Esophagus squamous epithelium (tissue), 5 donors: ENCODE measurements around the gene HSF2BP. TPM values are rescaled to one million over a fixed set of nuclear protein-coding genes. Genes with fewer than 3 reads are reported as not detected.

Experiments used
- DNase-seq: peaks from one replicate; lab custom pipeline; 2025; lab: John Stamatoyannopoulos, UW
- H3K27ac ChIP-seq, 4 donors: fragments of 200-600 bp; sonication (generic); one replicate each; pipeline ENCODE4 v1.5.1; 2016 to 2019; ENCODE audit warnings: mild to moderate bottlenecking in 1 of 4
- H3K27me3 ChIP-seq, 4 donors: fragments of 200-600 bp; sonication (generic); 1 replicate in 3 of 4; 2 replicates in 1 of 4; pipeline versions ENCODE4 v1.5.1 to v1.6.0; 2017 to 2021; ENCODE audit warnings: antibody characterized with exemption in 1 of 4
- H3K36me3 ChIP-seq, 3 donors: fragments of 200-600 bp; sonication (generic); one replicate each; pipeline ENCODE4 v1.5.1; 2016 to 2019
- H3K4me1 ChIP-seq, 3 donors: fragments of 200-600 bp; sonication (generic); one replicate each; pipeline ENCODE4 v1.5.1; 2017 to 2019
- H3K4me3 ChIP-seq, 4 donors: fragments of 200-600 bp; sonication (generic); 1 replicate in 3 of 4; 2 replicates in 1 of 4; pipeline ENCODE4 v1.5.1; 2016 to 2019; ENCODE audit warnings: mild to moderate bottlenecking in 2 of 4, moderate library complexity in 1 of 4
- H3K9me3 ChIP-seq, 3 donors: fragments of 200-600 bp; sonication (generic); one replicate each; pipeline ENCODE4 v1.5.1; 2016 to 2019
- CTCF ChIP-seq, 6 experiments: fragments of 450-650 bp in 4 of 6; fragments of 200-600 bp in 2 of 6; sonication (generic) in 2 of 6; IDR thresholded peaks; one replicate each; pipeline ENCODE4 v1.5.1; 2016 to 2019; ENCODE audit warnings: antibody characterized with exemption in 6 of 6, mild to moderate bottlenecking in 4 of 6, moderate library complexity in 4 of 6
- POLR2A ChIP-seq, 4 donors: fragments of 450-650 bp; IDR thresholded peaks; one replicate each; pipeline ENCODE4 v1.6.1; 2017; ENCODE audit warnings: antibody characterized with exemption in 4 of 4, mild to moderate bottlenecking in 4 of 4, moderate library complexity in 3 of 4
- WGBS, 2 donors: methylation state at CpG; one replicate each; pipeline ENCODE4 v1.1.5; 2018; 5-methylcytosine and 5-hydroxymethylcytosine counted together
- intact Hi-C: fragments of 100-400 bp; cut with DNase I; formaldehyde crosslinking; loops from one replicate; pipeline ENCODE4 v1.15.0; 2022
- total RNA-seq, 4 donors: library from RNA; depleted of rRNA; stranded (reverse); fragments of >200 nt; gene quantifications; one replicate each; pipeline ENCODE4 v1.1.0, GENCODE V29; 2016
- donor health status: DM: yes; HTN: yes; CAD: no.

The HSF2BP gene
- total RNA-seq, 4 donors from 2014 or later: 0.35 to 1.1 (median 0.76) TPM; not detected in 1

- TF ChIP-seq CTCF (IDR thresholded peaks at IDR 0.05) (no peak), POLR2A (IDR thresholded peaks at IDR 0.05) (no peak)
- Histone ChIP-seq H3K4me3 (no peak overlapping the region), H3K27ac (peak overlapping the region in 2 of 4 donors; percentile 5 to 10), H3K27me3 (no peaks in the 10 kb centered on the region), H3K9me3 (no peaks in the 10 kb centered on the region), H3K36me3 (no peaks in the 10 kb centered on the region), H3K4me1 (peaks cover 0 to 16% (median 0%) of the 10 kb centered on the region in 3 donors)
- intact Hi-C loops: no loop called here
- WGBS, 2 donors: 54 to 63% methylated on average over 7 of the region's 7 CpGs
- DNase-seq: no peak
Observed at GRCh38 chr21:43639470-43640353, 19.6 kb downstream of the HSF2BP start.

- Histone ChIP-seq H3K9me3 (no peaks in the 10 kb centered on the region), H3K27ac (no peak overlapping the region), H3K36me3 (no peaks in the 10 kb centered on the region), H3K4me1 (peaks cover 0 to 11% (median 0%) of the 10 kb centered on the region in 3 donors), H3K4me3 (no peak overlapping the region), H3K27me3 (no peaks in the 10 kb centered on the region)
- no peak for DNase-seq
- no peak for TF ChIP-seq POLR2A (IDR thresholded peaks at IDR 0.05)
- TF ChIP-seq CTCF (IDR thresholded peaks at IDR 0.05): no peak
- WGBS, 2 donors: 87 to 89% methylated on average over 3 of the region's 3 CpGs
- intact Hi-C loops: no loop called here
Observed at GRCh38 chr21:43637530-43638158, 21.6 kb downstream of the HSF2BP start.

GRCh38 chr21:43635436-43635835, 23.9 kb downstream of the HSF2BP start:
- 87 to 91% methylated on average over 7 of the region's 7 CpGs for WGBS, 2 donors
- Histone ChIP-seq H3K27ac (no peak overlapping the region), H3K4me3 (no peak overlapping the region), H3K4me1 (peaks cover 0 to 7% (median 0%) of the 10 kb centered on the region in 3 donors), H3K27me3 (no peaks in the 10 kb centered on the region), H3K9me3 (no peaks in the 10 kb centered on the region), H3K36me3 (no peaks in the 10 kb centered on the region)
- TF ChIP-seq POLR2A (IDR thresholded peaks at IDR 0.05) (no peak), CTCF (IDR thresholded peaks at IDR 0.05) (no peak)
- intact Hi-C loops: no loop called here
- no peak for DNase-seq

- no peaks in the 10 kb centered on the region for H3K4me1 ChIP-seq
- intact Hi-C loops: no loop called here
- WGBS, 2 donors: 67 to 68% methylated on average over 5 of the region's 5 CpGs
Observed at GRCh38 chr21:43634618-43635017, 24.7 kb downstream of the HSF2BP start.

More at GRCh38 chr21:43634618-43635017, 24.7 kb downstream of the HSF2BP start:
- no peaks in the 10 kb centered on the region for H3K36me3 ChIP-seq
- no peaks in the 10 kb centered on the region for H3K27me3 ChIP-seq
- H3K27ac ChIP-seq: no peak overlapping the region
- no peak overlapping the region for H3K4me3 ChIP-seq
- DNase-seq: no peak
- TF ChIP-seq CTCF (IDR thresholded peaks at IDR 0.05) (no peak), POLR2A (IDR thresholded peaks at IDR 0.05) (no peak)
- H3K9me3 ChIP-seq: no peaks in the 10 kb centered on the region
